GM10248 (cell line): ENCODE results near the gene MOB3B.

ENCODE experiments used
- CTCF ChIA-PET: fragments of 300-600 bp; sonication (Branson Sonifier 250); formaldehyde crosslinking; extraction: SDS; loops from one replicate; lab custom pipeline; 2021; ENCODE audit warnings: antibody characterized with exemption; lab: Yijun Ruan, JAX
- POLR2A ChIA-PET: fragments of 350-650 bp; sonication (Branson Sonifier 250); formaldehyde crosslinking; extraction: SDS; loops from one replicate; lab custom pipeline; 2020; ENCODE audit warnings: antibody characterized with exemption; lab: Yijun Ruan, JAX
- DNase-seq: peaks from one replicate; pipeline ENCODE4 v3.0.0; 2012; ENCODE audit errors: extremely low spot score
- TF ChIP-seq, protein P1 (sequence below): IDR thresholded peaks from 2 replicates; pipeline ENCODE4 v1.5.1; 2012; ENCODE audit warnings: mild to moderate bottlenecking, low read depth; ENCODE audit errors: extremely low read depth, missing control alignments, control extremely low read depth

MOB3B gene

DNA sequence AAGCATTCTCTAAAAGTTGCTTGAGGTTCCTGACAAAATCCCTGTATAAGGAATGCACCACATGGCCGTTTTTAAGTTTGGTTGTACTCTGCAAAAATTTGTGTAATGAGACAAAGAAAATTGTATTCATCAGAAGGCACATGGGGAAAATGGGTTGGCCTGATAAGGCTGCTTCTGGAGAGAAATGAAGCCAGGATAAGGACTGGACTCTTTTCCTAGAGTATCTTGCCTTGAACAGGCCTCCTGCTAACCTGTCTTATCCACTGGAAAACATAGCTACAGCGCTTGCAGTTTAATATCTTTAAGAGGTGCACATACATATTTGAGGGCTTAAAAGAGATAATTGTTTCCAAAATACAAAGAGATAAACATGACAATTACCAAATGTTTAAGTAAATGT, 46.9 kb downstream of the MOB3B start:
- POLR2A ChIA-PET, result no interaction called here
- CTCF ChIA-PET, result interaction anchor here (1.1 to 1.4 kb wide), 2 partner anchors 133 to 170 kb away, joined by 3 read pairs; no protein-coding TSS in a partner anchor
- TF ChIP-seq, protein P1, sequence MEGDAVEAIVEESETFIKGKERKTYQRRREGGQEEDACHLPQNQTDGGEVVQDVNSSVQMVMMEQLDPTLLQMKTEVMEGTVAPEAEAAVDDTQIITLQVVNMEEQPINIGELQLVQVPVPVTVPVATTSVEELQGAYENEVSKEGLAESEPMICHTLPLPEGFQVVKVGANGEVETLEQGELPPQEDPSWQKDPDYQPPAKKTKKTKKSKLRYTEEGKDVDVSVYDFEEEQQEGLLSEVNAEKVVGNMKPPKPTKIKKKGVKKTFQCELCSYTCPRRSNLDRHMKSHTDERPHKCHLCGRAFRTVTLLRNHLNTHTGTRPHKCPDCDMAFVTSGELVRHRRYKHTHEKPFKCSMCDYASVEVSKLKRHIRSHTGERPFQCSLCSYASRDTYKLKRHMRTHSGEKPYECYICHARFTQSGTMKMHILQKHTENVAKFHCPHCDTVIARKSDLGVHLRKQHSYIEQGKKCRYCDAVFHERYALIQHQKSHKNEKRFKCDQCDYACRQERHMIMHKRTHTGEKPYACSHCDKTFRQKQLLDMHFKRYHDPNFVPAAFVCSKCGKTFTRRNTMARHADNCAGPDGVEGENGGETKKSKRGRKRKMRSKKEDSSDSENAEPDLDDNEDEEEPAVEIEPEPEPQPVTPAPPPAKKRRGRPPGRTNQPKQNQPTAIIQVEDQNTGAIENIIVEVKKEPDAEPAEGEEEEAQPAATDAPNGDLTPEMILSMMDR, result no peak
- DNase-seq, result no peak

- TF ChIP-seq, protein P1, result no peak
- CTCF ChIA-PET, result interaction anchor here (2.3 kb wide), 1 partner anchor 10 kb away, joined by 12 read pairs; no protein-coding TSS in a partner anchor
- POLR2A ChIA-PET, result no interaction called here
- no peak for DNase-seq
Measured at GRCh38 chr9:27478322-27478721, 51.3 kb downstream of the MOB3B start.

- ChIA-PET CTCF (interaction anchor here (2.3 kb wide), 1 partner anchor 11 kb away, joined by 12 read pairs; no protein-coding TSS in a partner anchor), POLR2A (no interaction called here)
- DNase-seq, result no peak
- TF ChIP-seq, protein P1, result no peak
Measured at GRCh38 chr9:27476870-27477515, 52.6 kb downstream of the MOB3B start.

DNA sequence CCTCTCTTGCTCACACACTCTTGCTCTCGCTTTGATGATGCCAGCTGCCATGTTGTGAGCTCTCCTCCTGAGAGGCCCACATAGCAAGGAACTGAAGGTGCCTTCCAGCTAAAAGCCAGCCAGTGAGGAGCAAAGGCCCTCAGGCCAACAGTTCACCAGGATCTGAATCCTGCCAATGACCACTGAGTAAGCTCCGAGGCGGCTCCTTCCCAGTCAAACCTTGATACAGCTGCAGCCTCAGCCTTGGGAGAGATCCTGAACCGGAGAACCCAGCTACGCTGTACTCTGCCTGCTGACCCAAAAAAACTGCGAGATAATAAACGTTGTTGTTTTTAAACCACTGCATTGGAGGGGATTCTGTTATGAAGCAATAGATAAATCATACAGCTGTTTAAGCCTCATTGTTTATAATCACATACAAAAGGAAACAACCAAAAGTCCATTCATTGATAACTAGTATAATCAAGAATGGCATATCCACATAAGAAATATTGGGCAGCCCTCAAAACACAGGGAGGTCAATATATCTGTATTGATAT, 54.5 kb downstream of the MOB3B start:
- CTCF ChIA-PET, result interaction anchor here (0.8 to 2.1 kb wide), 2 partner anchors 12 to 31 kb away, joined by 3 to 8 read pairs; no protein-coding TSS in a partner anchor
- POLR2A ChIA-PET, result no interaction called here
- no peak for DNase-seq
- TF ChIP-seq, protein P1, result no peak

- ChIA-PET POLR2A (no interaction called here), CTCF (interaction anchor here (1.0 to 2.1 kb wide), 2 partner anchors 10 to 13 kb away, joined by 3 to 8 read pairs; no protein-coding TSS in a partner anchor)
- no peak for DNase-seq
- TF ChIP-seq, protein P1, result no peak
Measured at GRCh38 chr9:27474305-27474704, 55.3 kb downstream of the MOB3B start.

DNA sequence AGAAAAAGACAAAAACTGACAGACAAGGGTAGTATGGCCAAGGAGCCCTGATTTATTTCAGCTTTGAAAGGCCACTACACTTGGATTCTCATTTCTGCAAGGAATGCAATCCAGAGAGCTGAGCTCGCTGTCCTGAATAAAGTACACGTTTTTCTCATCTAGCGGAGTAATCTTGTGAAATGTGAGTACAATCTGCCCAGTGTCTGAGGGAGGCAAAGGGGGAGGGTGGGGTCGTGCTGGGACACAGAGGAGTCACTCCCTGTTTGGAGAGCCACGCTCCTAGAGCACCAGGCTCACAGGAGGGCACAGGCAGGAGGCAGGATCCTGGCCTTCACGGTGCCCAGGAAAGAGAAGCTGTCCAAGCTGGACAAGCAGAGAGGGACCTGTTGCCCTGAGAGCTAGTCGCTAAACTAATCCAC, 56.5 kb downstream of the MOB3B start:
- POLR2A ChIA-PET, result no interaction called here
- no peak for DNase-seq
- CTCF ChIA-PET, result interaction anchor here (2.1 kb wide), 1 partner anchor 14 kb away, joined by 8 read pairs; no protein-coding TSS in a partner anchor
- TF ChIP-seq, protein P1, result no peak
